Keratinocyte (primary cell): Measurements from ENCODE around the gene SEMA7A. TPM values are rescaled to one million over a fixed set of nuclear protein-coding genes. Genes with fewer than 3 reads are reported as not detected.

Experiments
- DNase-seq: peaks from one replicate; pipeline ENCODE4 v3.0.0-alpha.2; 2011; ENCODE audit warnings: low read depth, missing footprints, low spot score
- FAIRE-seq: peaks from 2 replicates; lab custom pipeline; 2011; peaks lifted over from hg19 to GRCh38; lab: Jason Lieb, UNC
- H2AFZ ChIP-seq: 2 replicates; pipeline ENCODE4 v1.6.0; 2012; ENCODE audit warnings: low read length, control low read depth, inconsistent platforms; ENCODE audit not compliant: control insufficient read depth
- H3K27ac ChIP-seq: 2 replicates; pipeline ENCODE4 v1.5.1; 2011; ENCODE audit warnings: low read length; ENCODE audit not compliant: control insufficient read depth, insufficient read depth
- H3K27me3 ChIP-seq: 3 replicates; pipeline ENCODE4 v1.6.0; 2011; ENCODE audit warnings: low read length; ENCODE audit not compliant: control insufficient read depth, insufficient read depth; ENCODE audit errors: extremely low read depth
- H3K36me3 ChIP-seq, 2 experiments: 2 replicates in 1 of 2; 3 replicates in 1 of 2; pipeline ENCODE4 v1.5.1; 2011; ENCODE audit warnings: low read length in 2 of 2, mild to moderate bottlenecking in 1 of 2; ENCODE audit not compliant: control insufficient read depth in 2 of 2, insufficient read depth in 2 of 2; ENCODE audit errors: extremely low read depth in 1 of 2
- H3K4me1 ChIP-seq: 3 replicates; pipeline ENCODE4 v1.5.1; 2011; ENCODE audit warnings: low read length; ENCODE audit not compliant: control insufficient read depth, insufficient read depth; ENCODE audit errors: extremely low read depth
- H3K4me2 ChIP-seq: 3 replicates; pipeline ENCODE4 v1.6.0; 2011; ENCODE audit warnings: low read depth, low read length; ENCODE audit not compliant: control insufficient read depth, insufficient read depth; ENCODE audit errors: extremely low read depth
- H3K4me3 ChIP-seq, 3 experiments: fragments of 200-600 bp in 1 of 3; sonication (generic) in 1 of 3; 2 replicates in 2 of 3; 3 replicates in 1 of 3; pipeline ENCODE4 v1.5.1; 2011 to 2016; ENCODE audit warnings: low read length in 3 of 3, mild to moderate bottlenecking in 3 of 3, control low read depth in 2 of 3, inconsistent platforms in 1 of 3, low read depth in 1 of 3, mixed read lengths in 1 of 3, mixed run types in 1 of 3, moderate library complexity in 1 of 3; ENCODE audit not compliant: control insufficient read depth in 2 of 3, insufficient read depth in 2 of 3; ENCODE audit errors: extremely low read depth in 1 of 3
- H3K79me2 ChIP-seq: 2 replicates; pipeline ENCODE4 v1.6.0; 2012; ENCODE audit warnings: low read length; ENCODE audit not compliant: control insufficient read depth, insufficient read depth
- H3K9ac ChIP-seq: 3 replicates; pipeline ENCODE4 v1.6.0; 2011; ENCODE audit warnings: low read length; ENCODE audit not compliant: control insufficient read depth, insufficient read depth; ENCODE audit errors: extremely low read depth
- H3K9me1 ChIP-seq: 3 replicates; pipeline ENCODE4 v1.6.0; 2011; ENCODE audit warnings: low read length; ENCODE audit not compliant: control insufficient read depth, insufficient read depth; ENCODE audit errors: extremely low read depth
- H3K9me3 ChIP-seq: 2 replicates; pipeline ENCODE4 v1.5.1; 2012; ENCODE audit warnings: low read depth, low read length; ENCODE audit not compliant: control insufficient read depth
- H4K20me1 ChIP-seq: 3 replicates; pipeline ENCODE4 v1.6.0; 2011; ENCODE audit warnings: low read length; ENCODE audit not compliant: control insufficient read depth, insufficient read depth; ENCODE audit errors: extremely low read depth
- EZH2 ChIP-seq: IDR thresholded peaks from one replicate; pipeline ENCODE4 v1.6.1; 2012; ENCODE audit warnings: inconsistent platforms, mild to moderate bottlenecking, low read length, moderate library complexity
- dilution Hi-C: fragments of 300-500 bp; cut with MboI; formaldehyde crosslinking; loops from one replicate; pipeline ENCODE4 v1.7.0; 2020; ENCODE audit warnings: low sequenced_read_pairs; ENCODE audit not compliant: extremely low pct_ligation_motif_present
- polyA plus RNA-seq, 5 experiments: library from polyadenylated mRNA; depleted of rRNA in 3 of 5; stranded (reverse) in 3 of 5; stranded (forward) in 1 of 5; unstranded in 1 of 5; fragments of >200 nt; gene quantifications; 1 replicate in 1 of 5; 2 replicates in 3 of 5; 3 replicates in 1 of 5; pipeline versions ENCODE4 v1.2.1 to v1.2.3, GENCODE V29; 2011 to 2012; ENCODE audit warnings: missing spikeins in 2 of 5, low read depth in 1 of 5, low replicate concordance in 1 of 5
- TF ChIP-seq, protein P1 (sequence below), 3 experiments: IDR thresholded peaks in 1 of 3; conservative IDR thresholded peaks in 1 of 3; optimal IDR thresholded peaks in 1 of 3; 2 replicates in 2 of 3; 3 replicates in 1 of 3; pipeline versions ENCODE3 to v1.5.1; 2011; ENCODE audit warnings: low read length in 3 of 3, mild to moderate bottlenecking in 3 of 3, moderate library complexity in 2 of 3, control low read depth in 1 of 3, inconsistent platforms in 1 of 3; ENCODE audit not compliant: insufficient read depth in 2 of 3; ENCODE audit errors: extremely low read depth in 1 of 3

Gene SEMA7A
- polyA plus RNA-seq, 1 donor (not counting 4 experiments of a cell fraction or from before 2014, with no cell fraction given): 8.0 TPM

DNA sequence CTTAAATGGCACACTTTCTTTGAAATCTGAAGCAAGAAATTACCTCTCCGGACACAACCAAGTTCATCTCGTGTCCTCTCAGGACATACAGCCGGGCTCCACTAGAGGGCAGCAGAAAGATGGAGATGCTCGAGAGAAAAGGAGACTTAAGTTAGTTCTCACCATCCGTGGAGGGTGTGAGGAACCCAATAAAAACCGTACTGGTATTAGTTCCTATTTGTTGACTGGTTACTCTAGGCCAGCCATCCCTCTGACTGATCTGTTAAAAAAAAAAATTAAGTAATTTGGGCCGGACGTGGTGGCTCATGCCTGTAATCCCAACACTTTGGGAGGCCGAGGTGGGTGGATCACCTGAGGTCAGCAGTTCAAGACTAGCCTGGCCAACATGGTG is 58.5 kb downstream of the SEMA7A start:
- Histone ChIP-seq H3K27ac (no peak overlapping the region), H3K9ac (no peak overlapping the region), H3K4me2 (peak overlapping the region; percentile 99), H3K9me1 (peaks cover 4% of the 10 kb centered on the region), H3K9me3 (no peaks in the 10 kb centered on the region), H2AFZ (no peak overlapping the region), H4K20me1 (no peaks in the 10 kb centered on the region), H3K79me2 (no peaks in the 10 kb centered on the region), H3K36me3 (no peaks in the 10 kb centered on the region), H3K27me3 (peaks cover 26% of the 10 kb centered on the region), H3K4me3 (no peak overlapping the region), H3K4me1 (peaks cover 25% of the 10 kb centered on the region)
- FAIRE-seq: peak; percentile 88
- dilution Hi-C loops: no loop called here
- TF ChIP-seq EZH2: no peak
- TF ChIP-seq, protein P1, sequence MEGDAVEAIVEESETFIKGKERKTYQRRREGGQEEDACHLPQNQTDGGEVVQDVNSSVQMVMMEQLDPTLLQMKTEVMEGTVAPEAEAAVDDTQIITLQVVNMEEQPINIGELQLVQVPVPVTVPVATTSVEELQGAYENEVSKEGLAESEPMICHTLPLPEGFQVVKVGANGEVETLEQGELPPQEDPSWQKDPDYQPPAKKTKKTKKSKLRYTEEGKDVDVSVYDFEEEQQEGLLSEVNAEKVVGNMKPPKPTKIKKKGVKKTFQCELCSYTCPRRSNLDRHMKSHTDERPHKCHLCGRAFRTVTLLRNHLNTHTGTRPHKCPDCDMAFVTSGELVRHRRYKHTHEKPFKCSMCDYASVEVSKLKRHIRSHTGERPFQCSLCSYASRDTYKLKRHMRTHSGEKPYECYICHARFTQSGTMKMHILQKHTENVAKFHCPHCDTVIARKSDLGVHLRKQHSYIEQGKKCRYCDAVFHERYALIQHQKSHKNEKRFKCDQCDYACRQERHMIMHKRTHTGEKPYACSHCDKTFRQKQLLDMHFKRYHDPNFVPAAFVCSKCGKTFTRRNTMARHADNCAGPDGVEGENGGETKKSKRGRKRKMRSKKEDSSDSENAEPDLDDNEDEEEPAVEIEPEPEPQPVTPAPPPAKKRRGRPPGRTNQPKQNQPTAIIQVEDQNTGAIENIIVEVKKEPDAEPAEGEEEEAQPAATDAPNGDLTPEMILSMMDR (optimal IDR thresholded peaks at IDR 0.05 in 1 of 3, IDR thresholded peaks at IDR 0.05 in 1 of 3, conservative IDR thresholded peaks at IDR 0.05 in 1 of 3; ENCODE audit: extremely low read depth in 1 of 3, insufficient read depth in 2 of 3, low read length in 3 of 3): peak; percentile 79 to 95 (median 83)
- DNase-seq: no peak

DNA sequence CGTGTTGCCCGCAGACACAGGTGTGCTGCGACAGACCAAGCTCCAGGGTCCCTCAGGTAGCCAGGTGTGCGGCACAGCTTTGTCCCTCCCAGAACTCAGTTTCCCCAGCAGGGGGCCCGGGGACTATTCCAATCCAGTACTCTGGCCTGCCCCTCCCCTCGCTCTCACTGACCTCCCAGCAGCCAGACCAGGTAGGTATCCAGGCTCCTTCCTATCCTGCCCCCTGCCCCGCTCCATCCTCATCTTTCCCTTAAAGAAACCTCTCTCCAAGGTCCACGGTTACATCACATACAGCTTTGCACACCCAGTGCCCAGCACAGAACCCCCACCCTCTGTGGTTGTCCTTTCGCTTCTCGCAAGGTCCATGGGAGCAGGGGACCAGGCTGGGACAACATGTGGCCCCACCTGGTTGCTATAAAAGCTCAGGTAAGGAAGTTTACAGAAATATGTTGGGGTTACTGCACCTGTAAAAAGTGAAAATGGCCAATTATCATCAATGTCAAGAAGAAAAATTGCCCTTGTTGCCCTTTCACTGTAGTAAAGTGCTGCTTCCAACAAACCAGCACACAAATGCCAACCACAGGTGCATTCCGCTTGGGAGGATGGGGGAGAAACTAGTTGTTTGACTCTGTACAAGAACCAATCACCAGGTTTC is 59.0 kb downstream of the SEMA7A start:
- dilution Hi-C loops: no loop called here
- Histone ChIP-seq H3K4me2 (peak overlapping the region; percentile 99), H3K36me3 (no peaks in the 10 kb centered on the region), H3K9me1 (peaks cover 4% of the 10 kb centered on the region), H3K79me2 (no peaks in the 10 kb centered on the region), H3K9me3 (no peaks in the 10 kb centered on the region), H2AFZ (peak overlapping the region; percentile 54), H3K4me3 (peak overlapping the region; percentile 44 to 61 (median 47)), H3K27ac (no peak overlapping the region), H3K4me1 (peaks cover 25% of the 10 kb centered on the region), H3K27me3 (peaks cover 26% of the 10 kb centered on the region), H4K20me1 (no peaks in the 10 kb centered on the region), H3K9ac (peak overlapping the region; percentile 22)
- no peak for FAIRE-seq
- DNase-seq: no peak
- no peak for TF ChIP-seq EZH2
- TF ChIP-seq, protein P1 (optimal IDR thresholded peaks at IDR 0.05 in 1 of 3, IDR thresholded peaks at IDR 0.05 in 1 of 3, conservative IDR thresholded peaks at IDR 0.05 in 1 of 3; ENCODE audit: extremely low read depth in 1 of 3, insufficient read depth in 2 of 3, low read length in 3 of 3): peak; percentile 16 to 37 (median 35)
